Measurements from ENCODE around the gene TIMM8B.
A peak's percentile ranks its signal among the peaks of the same experiment; 100 is the strongest.
"Not testable (repeated sequence)": the region's sequence is repeated elsewhere in the genome, so short reads cannot be mapped to it uniquely, and the experiment has no call there.

Gene TIMM8B

DNA sequence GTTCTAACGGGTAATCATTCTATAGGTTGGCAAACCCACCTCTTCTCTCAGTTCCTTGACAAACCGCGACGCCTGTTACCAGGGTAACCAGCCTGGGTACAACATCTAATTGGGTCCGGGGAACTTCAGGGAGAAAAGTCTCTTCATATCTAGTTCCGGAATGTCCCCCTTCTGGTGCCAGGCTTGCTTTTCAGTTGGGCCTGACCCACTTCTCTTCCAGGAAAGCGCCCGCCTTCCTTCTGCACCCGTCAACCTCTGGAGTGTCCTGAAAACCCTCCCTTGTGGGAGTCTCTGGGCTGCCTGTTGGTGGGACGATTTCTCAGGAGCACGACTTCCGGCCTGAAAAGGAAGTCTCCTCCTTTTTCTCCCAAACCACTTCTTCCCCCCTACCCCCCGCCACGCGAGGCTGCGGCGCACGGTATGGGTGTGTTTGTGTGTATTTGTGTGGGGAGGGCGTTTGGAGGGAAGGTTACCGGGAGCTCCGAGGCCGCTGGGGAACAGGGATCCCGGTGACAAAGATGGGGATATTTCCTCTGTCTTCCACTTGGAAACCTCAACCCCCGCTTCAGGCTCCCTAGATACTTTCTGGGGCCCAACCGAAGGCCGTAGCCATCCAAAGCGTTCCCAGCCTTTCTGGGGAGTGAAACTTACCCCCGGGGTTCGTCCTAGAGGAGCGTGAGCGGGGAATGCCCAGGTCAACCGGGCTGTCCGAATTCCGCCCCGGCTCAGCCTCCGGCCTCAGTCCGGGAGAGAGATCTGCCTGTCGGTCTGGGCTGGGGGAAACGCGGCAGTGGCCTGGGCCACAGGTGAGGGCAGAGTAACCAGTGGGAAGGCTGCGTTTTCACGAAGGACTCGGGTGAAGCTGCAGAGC, 12.4 kb downstream of the TIMM8B start, which contains the start of the genes NKAPD1 and PIH1D2:
Gene NKAPD1, plus strand, starts transcription at position 359 of the 871 bp plus-strand sequence. CDS start 1,276 bp downstream, outside the sequence.
Gene PIH1D2, minus strand, starts transcription at position 77 of the 871 bp plus-strand sequence. CDS start 843 bp downstream, outside the sequence.
- peak; percentile 20 for DNase-seq

DNA sequence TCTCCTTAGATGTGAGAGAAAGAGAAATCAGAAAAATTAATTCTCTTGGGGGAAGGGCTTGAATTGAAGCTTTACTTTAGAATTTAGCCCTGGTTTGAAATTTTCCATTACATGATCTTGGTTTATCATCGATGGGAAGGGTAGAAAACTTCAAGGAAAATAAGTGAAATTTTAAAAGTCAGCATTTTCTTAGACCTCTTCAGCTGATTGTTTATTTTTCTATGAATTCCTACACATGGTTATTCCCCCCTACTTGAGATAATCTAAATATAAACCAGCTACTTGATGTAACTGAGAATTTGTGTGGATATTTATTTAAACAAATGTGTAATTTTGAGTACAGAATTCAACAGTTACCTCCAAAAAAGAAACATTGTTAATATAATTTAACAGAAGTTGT, 23.6 kb downstream of the TIMM8B start:
- no peak for DNase-seq

DNA sequence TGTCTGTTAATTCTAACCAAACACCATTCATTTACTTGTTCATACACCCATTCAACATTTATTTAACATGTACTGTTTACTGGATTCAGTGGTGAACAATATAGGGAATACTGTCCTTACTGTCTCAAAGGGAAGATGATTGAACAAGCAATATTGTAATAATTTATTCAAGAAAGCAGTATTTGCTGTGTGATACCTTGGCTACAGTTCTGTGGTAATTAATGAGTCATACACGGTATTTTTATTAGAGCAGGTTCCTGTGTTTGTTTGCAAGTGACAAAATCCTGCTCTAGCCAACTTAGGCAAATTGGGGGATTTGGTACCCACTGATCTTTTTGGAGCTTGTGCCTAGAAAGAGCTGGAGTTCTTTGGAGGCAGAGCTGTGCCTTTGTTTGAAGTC, 28.5 kb downstream of the TIMM8B start:
- no peak for DNase-seq

DNA sequence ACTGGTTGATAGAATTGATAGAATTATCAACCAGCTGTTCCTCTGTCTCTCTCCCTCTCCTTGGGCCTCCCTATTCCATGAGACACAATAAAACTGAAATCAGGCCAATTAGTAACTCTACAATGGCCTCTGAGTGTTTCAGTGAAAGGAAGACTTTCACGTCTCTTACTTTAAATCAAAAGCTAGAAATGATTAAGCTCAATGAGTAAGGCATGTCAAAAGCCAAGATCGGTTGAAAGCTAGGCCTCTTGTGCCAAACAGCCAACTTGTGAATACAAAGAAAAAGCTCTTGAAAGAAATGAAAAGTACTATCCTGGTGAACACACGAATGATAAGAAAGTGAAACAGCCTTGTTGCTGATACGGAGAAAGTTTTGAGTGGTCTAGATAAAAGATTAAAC, 29.4 kb downstream of the TIMM8B start:
- DNase-seq: no peak

GRCh38 chr11:112051768-112052167, 34.8 kb downstream of the TIMM8B start:
- no peak for DNase-seq

- DNase-seq: no peak
Measured at GRCh38 chr11:112050721-112051120, 35.8 kb downstream of the TIMM8B start.

- no peak for DNase-seq
Measured at GRCh38 chr11:112049777-112050176, 36.8 kb downstream of the TIMM8B start.

GRCh38 chr11:112048256-112048655, 38.3 kb downstream of the TIMM8B start:
- not testable (repeated sequence) for DNase-seq

GRCh38 chr11:112046647-112047046, 39.9 kb downstream of the TIMM8B start:
- DNase-seq: not testable (repeated sequence)

DNA sequence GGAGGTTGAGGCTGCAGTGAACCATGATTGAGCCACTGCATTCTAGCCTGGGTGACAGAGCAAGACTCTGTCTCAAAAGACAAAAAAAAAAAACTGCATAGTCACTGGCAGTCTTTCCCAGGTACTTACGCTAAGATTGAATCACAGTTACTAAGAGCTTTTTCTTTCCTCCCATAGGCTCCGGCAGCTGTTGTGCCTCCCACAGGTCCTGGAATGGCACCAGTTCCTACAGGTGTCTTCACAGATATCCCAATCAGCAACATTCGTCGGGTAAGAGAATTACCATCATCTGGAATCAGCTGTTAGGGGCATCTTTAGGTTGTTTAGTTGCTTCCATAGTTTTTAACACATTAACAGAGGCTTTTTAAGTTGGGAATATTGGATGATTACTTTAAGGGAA, 41.6 kb downstream of the TIMM8B start:
- no peak for DNase-seq

DNA sequence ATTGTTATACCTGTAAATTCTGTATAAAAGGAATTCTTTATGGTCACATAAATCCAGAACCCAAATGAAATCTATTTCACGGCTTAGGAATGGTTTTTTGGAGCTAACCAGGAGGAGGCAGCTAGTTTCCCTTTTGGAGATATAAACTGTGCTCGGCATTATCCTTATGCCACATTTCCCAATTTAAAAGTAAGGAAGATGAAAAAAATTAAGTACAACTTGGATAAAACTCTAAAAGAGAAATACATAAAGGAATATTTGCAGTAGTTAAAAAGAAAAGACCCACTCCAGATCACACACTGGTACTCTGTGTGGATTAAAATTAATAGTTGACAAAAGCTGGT, 43.6 kb downstream of the TIMM8B start:
- no peak for DNase-seq

DNA sequence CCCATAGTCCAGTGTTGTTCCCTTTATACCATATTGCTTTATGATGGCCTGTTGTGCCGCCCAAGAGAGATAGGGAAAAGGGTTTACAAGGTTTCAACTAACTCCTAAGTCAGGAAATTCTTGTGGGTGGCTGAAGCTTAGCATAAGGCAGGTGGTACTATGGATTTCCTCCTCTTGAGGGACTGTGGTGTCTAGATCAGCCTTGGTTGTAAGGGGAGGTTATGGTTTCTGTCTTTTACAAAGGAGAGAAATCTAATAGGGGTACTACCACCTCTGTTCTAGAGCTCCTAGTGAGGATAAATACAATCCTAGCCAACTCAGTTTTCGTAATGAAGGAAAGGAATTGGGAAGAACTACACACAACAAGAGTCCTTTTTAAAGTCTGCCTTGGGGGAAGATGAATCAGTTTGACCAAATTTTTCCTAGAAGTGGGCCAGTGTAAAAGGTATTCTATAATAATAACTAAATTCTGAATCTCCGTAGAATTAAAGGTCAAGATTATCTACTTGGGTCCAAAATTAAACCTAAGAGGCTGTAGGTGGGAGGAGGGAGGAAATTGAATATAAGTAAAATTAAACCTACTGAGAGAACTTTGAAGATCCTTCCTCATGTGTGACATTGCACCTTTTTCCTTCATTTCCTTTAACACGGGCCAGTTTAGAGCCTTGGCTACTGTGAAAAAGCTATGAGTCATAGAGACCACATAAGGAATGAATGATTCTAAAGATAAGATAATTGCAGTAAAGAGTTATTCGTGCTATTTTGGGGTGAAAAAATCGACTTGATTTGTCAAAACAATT, 44.2 kb downstream of the TIMM8B start:
- no peak for DNase-seq

DNA sequence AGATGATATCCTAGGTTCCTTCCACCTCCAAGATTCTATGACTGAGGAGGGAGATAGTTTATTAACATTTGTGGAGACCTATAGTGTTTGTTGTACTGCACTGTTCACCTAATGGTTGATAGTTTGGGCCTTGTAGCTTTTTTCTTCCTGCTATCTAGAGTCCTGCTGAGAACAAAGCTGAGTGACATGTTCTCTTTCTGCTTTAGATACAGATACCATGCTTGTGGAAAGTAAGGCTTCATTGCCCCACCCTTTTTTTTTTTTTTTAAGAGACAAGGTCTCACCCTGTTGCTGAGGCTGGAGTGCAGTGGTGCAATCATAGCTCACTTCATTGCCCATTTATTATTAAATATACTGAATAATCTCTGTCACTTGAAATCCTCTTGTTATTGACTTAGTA, 49.0 kb downstream of the TIMM8B start:
- no peak for DNase-seq

All from activated gamma-delta T cell (primary cell).